ENCODE results near the gene RPS19.
"Not testable (repeated sequence)": the region's sequence is repeated elsewhere in the genome, so short reads cannot be mapped to it uniquely, and the experiment has no call there.

The RPS19 gene

GRCh38 chr19:41901707-41902360 lies 41.8 kb downstream of the RPS19 start:
- no peak for DNase-seq (ENCODE audit: low read depth)

GRCh38 chr19:41902594-41902993 lies 42.5 kb downstream of the RPS19 start:
- DNase-seq (ENCODE audit: low read depth), result no peak

GRCh38 chr19:41903193-41903953 lies 43.3 kb downstream of the RPS19 start:
- no peak for DNase-seq (ENCODE audit: low read depth)

- DNase-seq (ENCODE audit: low read depth), result no peak
Observed at GRCh38 chr19:41904118-41904870, 44.2 kb downstream of the RPS19 start.

GRCh38 chr19:41905273-41906002 lies 45.4 kb downstream of the RPS19 start:
- no peak for DNase-seq (ENCODE audit: low read depth)

GRCh38 chr19:41906271-41906670 lies 46.2 kb downstream of the RPS19 start:
- no peak for DNase-seq (ENCODE audit: low read depth)

- no peak for DNase-seq (ENCODE audit: low read depth)
Observed at GRCh38 chr19:41906916-41907680, 47.0 kb downstream of the RPS19 start.

GRCh38 chr19:41907994-41908615 lies 48.0 kb downstream of the RPS19 start:
- DNase-seq (ENCODE audit: low read depth), result no peak

- no peak for DNase-seq (ENCODE audit: low read depth)
Observed at GRCh38 chr19:41908724-41909464, 48.8 kb downstream of the RPS19 start.

GRCh38 chr19:41909706-41910105 lies 49.7 kb downstream of the RPS19 start:
- DNase-seq (ENCODE audit: low read depth), result no peak

- DNase-seq (ENCODE audit: low read depth), result no peak
Observed at GRCh38 chr19:41910240-41910991, 50.4 kb downstream of the RPS19 start.

GRCh38 chr19:41910992-41911888 lies 51.2 kb downstream of the RPS19 start:
- no peak for DNase-seq (ENCODE audit: low read depth)

- DNase-seq (ENCODE audit: low read depth), result no peak
Observed at GRCh38 chr19:41911889-41912731, 52.1 kb downstream of the RPS19 start.

GRCh38 chr19:41912899-41913537 lies 53.0 kb downstream of the RPS19 start:
- DNase-seq (ENCODE audit: low read depth), result no peak

GRCh38 chr19:41913538-41914423 lies 53.7 kb downstream of the RPS19 start:
- DNase-seq (ENCODE audit: low read depth), result no peak

- DNase-seq (ENCODE audit: low read depth), result not testable (repeated sequence)
Observed at GRCh38 chr19:41914424-41914834, 54.4 kb downstream of the RPS19 start.
